Activated CD4-positive, alpha-beta T cell treated with anti-CD3 and anti-CD28 coated beads for 36 hours (primary cell): ENCODE results near the gene BCAS3. TPM values are rescaled to one million over a fixed set of nuclear protein-coding genes. Genes with fewer than 3 reads are reported as not detected.

ENCODE experiments used
- ATAC-seq: fragments of 200-7000 bp; cut with Tn5 transposase; one replicate; pipeline ENCODE4 v1.10.0; 2021; ENCODE audit warnings: mild to moderate bottlenecking, moderate library complexity
- CTCF ChIA-PET: fragments of 350-600 bp; sonication (Branson Sonifier 250); formaldehyde crosslinking; loops from one replicate; lab custom pipeline; 2021; ENCODE audit warnings: antibody characterized with exemption; lab: Charles Lee
- POLR2A ChIA-PET: fragments of 350-600 bp; sonication (Branson Sonifier 250); formaldehyde crosslinking; loops from one replicate; lab custom pipeline; 2021; ENCODE audit warnings: antibody characterized with exemption, inconsistent platforms; lab: Charles Lee
- DNase-seq: peaks from one replicate; pipeline ENCODE4 v3.0.0-alpha.2; 2020
- H3K27ac Mint-ChIP-seq: one replicate; pipeline ENCODE4 v1.8.0; 2021; ENCODE audit warnings: mixed read lengths
- H3K27me3 Mint-ChIP-seq: one replicate; pipeline ENCODE4 v1.8.0; 2021; ENCODE audit warnings: mixed read lengths
- H3K36me3 Mint-ChIP-seq: one replicate; pipeline ENCODE4 v1.8.0; 2021; ENCODE audit warnings: low read depth, mixed read lengths
- H3K4me1 Mint-ChIP-seq: one replicate; pipeline ENCODE4 v1.8.0; 2021; ENCODE audit warnings: mixed read lengths
- H3K4me3 Mint-ChIP-seq: one replicate; pipeline ENCODE4 v1.8.0; 2021; ENCODE audit warnings: mild to moderate bottlenecking, moderate library complexity, mixed read lengths
- H3K9me3 Mint-ChIP-seq: one replicate; pipeline ENCODE4 v1.8.0; 2021; ENCODE audit warnings: low read depth, mixed read lengths
- intact Hi-C, 2 experiments: fragments of 100-400 bp; cut with DNase I in 1 of 2; cut with micrococcal nuclease in 1 of 2; formaldehyde crosslinking; loops; one replicate each; pipeline versions ENCODE4 v1.14.2 to v1.15.1; 2022 to 2024; cut with DNase I, micrococcal nuclease
- total RNA-seq, 2 experiments: library from RNA; stranded (reverse); gene quantifications; one replicate each; pipeline ENCODE4 v1.2.3, GENCODE V29; 2021

Gene BCAS3
- total RNA-seq, 2 experiments from 2014 or later: 7.2 to 7.5 TPM

GRCh38 chr17:60904582-60904981 lies 226.9 kb downstream of the BCAS3 start:
- no peak for DNase-seq
- POLR2A ChIA-PET: no interaction called here
- no peak for ATAC-seq
- no peaks in the 10 kb centered on the region for H3K27me3 Mint-ChIP-seq
- peaks cover 2% of the 10 kb centered on the region for H3K36me3 Mint-ChIP-seq
- CTCF ChIA-PET: no interaction called here
- no peaks in the 10 kb centered on the region for H3K4me1 Mint-ChIP-seq
- no peak overlapping the region for H3K4me3 Mint-ChIP-seq
- no peak overlapping the region for H3K27ac Mint-ChIP-seq
- H3K9me3 Mint-ChIP-seq: no peaks in the 10 kb centered on the region
- intact Hi-C loops: no loop called here

- ChIA-PET POLR2A (no interaction called here), CTCF (no interaction called here)
- Mint-ChIP-seq H3K9me3 (no peaks in the 10 kb centered on the region), H3K27ac (no peak overlapping the region), H3K36me3 (peaks cover 2% of the 10 kb centered on the region), H3K4me1 (no peaks in the 10 kb centered on the region), H3K27me3 (no peaks in the 10 kb centered on the region), H3K4me3 (no peak overlapping the region)
- intact Hi-C loops: no loop called here
- DNase-seq: no peak
- ATAC-seq: no peak
These were observed 228.1 kb downstream of the BCAS3 start for GRCh38 chr17:60905709-60906108.

- Mint-ChIP-seq H3K27me3 (no peaks in the 10 kb centered on the region), H3K36me3 (peaks cover 2% of the 10 kb centered on the region), H3K4me3 (no peak overlapping the region), H3K4me1 (no peaks in the 10 kb centered on the region), H3K9me3 (no peaks in the 10 kb centered on the region), H3K27ac (no peak overlapping the region)
- ATAC-seq (no peak), DNase-seq (no peak)
- CTCF ChIA-PET: no interaction called here
- POLR2A ChIA-PET: no interaction called here
- intact Hi-C loops: no loop called here
These were observed 230.7 kb downstream of the BCAS3 start for GRCh38 chr17:60908324-60908723.

- ChIA-PET POLR2A (no interaction called here), CTCF (no interaction called here)
- H3K4me3 Mint-ChIP-seq: no peak overlapping the region
- H3K36me3 Mint-ChIP-seq: peaks cover 2% of the 10 kb centered on the region
- H3K27me3 Mint-ChIP-seq: no peaks in the 10 kb centered on the region
- intact Hi-C loops: no loop called here
- no peaks in the 10 kb centered on the region for H3K4me1 Mint-ChIP-seq
- no peaks in the 10 kb centered on the region for H3K9me3 Mint-ChIP-seq
- ATAC-seq (no peak), DNase-seq (no peak)
- H3K27ac Mint-ChIP-seq: no peak overlapping the region
These were observed 231.8 kb downstream of the BCAS3 start for GRCh38 chr17:60909405-60909804.

- H3K27me3 Mint-ChIP-seq: no peaks in the 10 kb centered on the region
- DNase-seq (no peak), ATAC-seq (no peak)
- no peaks in the 10 kb centered on the region for H3K4me1 Mint-ChIP-seq
- H3K4me3 Mint-ChIP-seq: no peak overlapping the region
- H3K9me3 Mint-ChIP-seq: no peaks in the 10 kb centered on the region
- H3K36me3 Mint-ChIP-seq: peaks cover 2% of the 10 kb centered on the region
- ChIA-PET POLR2A (no interaction called here), CTCF (no interaction called here)
- H3K27ac Mint-ChIP-seq: no peak overlapping the region
- intact Hi-C loops: no loop called here
These were observed 232.8 kb downstream of the BCAS3 start for GRCh38 chr17:60910415-60910814.

- Mint-ChIP-seq H3K27ac (no peak overlapping the region), H3K9me3 (peaks cover 6% of the 10 kb centered on the region), H3K4me3 (no peak overlapping the region), H3K4me1 (no peaks in the 10 kb centered on the region), H3K36me3 (peaks cover 6% of the 10 kb centered on the region), H3K27me3 (no peaks in the 10 kb centered on the region)
- DNase-seq: no peak
- intact Hi-C loops: no loop called here
- CTCF ChIA-PET: interaction anchor here (0.7 kb wide), 1 partner anchor 9 kb away, joined by 4 read pairs; no protein-coding TSS in a partner anchor
- POLR2A ChIA-PET: no interaction called here
- no peak for ATAC-seq
These were observed 236.4 kb downstream of the BCAS3 start for GRCh38 chr17:60914078-60914477.

- no peak for ATAC-seq
- peaks cover 6% of the 10 kb centered on the region for H3K9me3 Mint-ChIP-seq
- DNase-seq: no peak
- intact Hi-C loops: no loop called here
- H3K36me3 Mint-ChIP-seq: peaks cover 6% of the 10 kb centered on the region
- H3K27me3 Mint-ChIP-seq: no peaks in the 10 kb centered on the region
- H3K4me1 Mint-ChIP-seq: no peaks in the 10 kb centered on the region
- no peak overlapping the region for H3K27ac Mint-ChIP-seq
- ChIA-PET POLR2A (no interaction called here), CTCF (interaction anchor here (0.6 kb wide), 1 partner anchor 49 kb away, joined by 3 read pairs; no protein-coding TSS in a partner anchor)
- H3K4me3 Mint-ChIP-seq: no peak overlapping the region
These were observed 238.4 kb downstream of the BCAS3 start for GRCh38 chr17:60916043-60916442.

- peaks cover 6% of the 10 kb centered on the region for H3K36me3 Mint-ChIP-seq
- no peaks in the 10 kb centered on the region for H3K27me3 Mint-ChIP-seq
- H3K27ac Mint-ChIP-seq: no peak overlapping the region
- peaks cover 6% of the 10 kb centered on the region for H3K9me3 Mint-ChIP-seq
- H3K4me1 Mint-ChIP-seq: no peaks in the 10 kb centered on the region
- intact Hi-C loops: loop anchor here in 1 of 2 experiments (10.0 kb wide), 1 partner anchor 55 kb away; no protein-coding TSS in a partner anchor
- no peak for DNase-seq
- POLR2A ChIA-PET: no interaction called here
- ATAC-seq: no peak
- CTCF ChIA-PET: no interaction called here
- H3K4me3 Mint-ChIP-seq: no peak overlapping the region
These were observed 242.5 kb downstream of the BCAS3 start for GRCh38 chr17:60920107-60920506.

- H3K36me3 Mint-ChIP-seq: no peaks in the 10 kb centered on the region
- ChIA-PET CTCF (interaction anchor here (1.0 to 1.1 kb wide), 2 partner anchors 9 to 16 kb away, joined by 4 read pairs; no protein-coding TSS in a partner anchor), POLR2A (interaction anchor here (0.7 kb wide), 1 partner anchor 8 kb away, joined by 3 read pairs; no protein-coding TSS in a partner anchor)
- intact Hi-C loops: loop anchor here in 1 of 2 experiments (10.0 kb wide), 1 partner anchor 58 kb away; no protein-coding TSS in a partner anchor
- ATAC-seq (no peak), DNase-seq (no peak)
- H3K9me3 Mint-ChIP-seq: no peaks in the 10 kb centered on the region
- H3K27ac Mint-ChIP-seq: no peak overlapping the region
- H3K4me3 Mint-ChIP-seq: no peak overlapping the region
- H3K27me3 Mint-ChIP-seq: no peaks in the 10 kb centered on the region
- no peaks in the 10 kb centered on the region for H3K4me1 Mint-ChIP-seq
These were observed 245.3 kb downstream of the BCAS3 start for GRCh38 chr17:60923000-60923399.

- ATAC-seq: no peak
These were observed 249.0 kb downstream of the BCAS3 start for GRCh38 chr17:60926466-60927183.

GRCh38 chr17:60933739-60934138 lies 256.1 kb downstream of the BCAS3 start:
- H3K27me3 Mint-ChIP-seq: no peaks in the 10 kb centered on the region
- intact Hi-C loops: no loop called here

More at GRCh38 chr17:60926466-60927183, 249.0 kb downstream of the BCAS3 start:
- DNase-seq: no peak
- Mint-ChIP-seq H3K27ac (no peak overlapping the region), H3K36me3 (no peaks in the 10 kb centered on the region), H3K27me3 (no peaks in the 10 kb centered on the region), H3K4me1 (no peaks in the 10 kb centered on the region), H3K9me3 (no peaks in the 10 kb centered on the region), H3K4me3 (no peak overlapping the region)
- intact Hi-C loops: loop anchor here in 1 of 2 experiments (10.0 kb wide), 1 partner anchor 62 kb away; no protein-coding TSS in a partner anchor
- POLR2A ChIA-PET: no interaction called here
- CTCF ChIA-PET: no interaction called here

GRCh38 chr17:60934723-60935122 lies 257.1 kb downstream of the BCAS3 start:
- Mint-ChIP-seq H3K4me3 (no peak overlapping the region), H3K36me3 (no peaks in the 10 kb centered on the region), H3K9me3 (no peaks in the 10 kb centered on the region), H3K4me1 (no peaks in the 10 kb centered on the region), H3K27me3 (no peaks in the 10 kb centered on the region), H3K27ac (no peak overlapping the region)
- POLR2A ChIA-PET: no interaction called here
- DNase-seq (no peak), ATAC-seq (no peak)
- intact Hi-C loops: no loop called here
- CTCF ChIA-PET: no interaction called here

More at GRCh38 chr17:60933739-60934138, 256.1 kb downstream of the BCAS3 start:
- ATAC-seq: no peak
- ChIA-PET POLR2A (no interaction called here), CTCF (no interaction called here)
- Mint-ChIP-seq H3K27ac (no peak overlapping the region), H3K4me3 (no peak overlapping the region), H3K4me1 (no peaks in the 10 kb centered on the region), H3K9me3 (no peaks in the 10 kb centered on the region), H3K36me3 (no peaks in the 10 kb centered on the region)
- DNase-seq: no peak
